Left ventricle myocardium superior (tissue), 1 donor: Measurements from ENCODE around the gene HEYL. TPM values are rescaled to one million over a fixed set of nuclear protein-coding genes. Genes with fewer than 3 reads are reported as not detected.

Experiments
- ATAC-seq: fragments of 200-7000 bp; cut with Tn5 transposase; one replicate; pipeline ENCODE4 v1.9.1; 2020; ENCODE audit warnings: mild to moderate bottlenecking, moderate library complexity
- DNase-seq: peaks from one replicate; pipeline ENCODE4 v3.0.0-alpha.2; 2020
- intact Hi-C: fragments of 100-400 bp; cut with micrococcal nuclease; formaldehyde crosslinking; loops from one replicate; pipeline ENCODE4 v1.11.0; 2022
- long read RNA-seq: library from polyadenylated mRNA; unstranded; transcript quantifications from one replicate; pipeline ENCODE4 v2.0.0, GENCODE V29; 2021
- total RNA-seq: library from RNA; stranded (reverse); fragmentation: NEBNext Ultra II Directional; extraction: Animal tissue kit (Norgen Biotek cat#: 25700); gene quantifications from one replicate; pipeline ENCODE4 v1.2.1, GENCODE V29; 2021
- donor health status: DM: no; HTN: yes; CAD: no; lungs with severe emphysema.

The HEYL gene
- 15.0 TPM for total RNA-seq
- long read RNA-seq, partial matches to known transcripts, result 1 of 27 reads
- long read RNA-seq, other reads (novel, unspliced or antisense), result 23 of 27 reads

DNA sequence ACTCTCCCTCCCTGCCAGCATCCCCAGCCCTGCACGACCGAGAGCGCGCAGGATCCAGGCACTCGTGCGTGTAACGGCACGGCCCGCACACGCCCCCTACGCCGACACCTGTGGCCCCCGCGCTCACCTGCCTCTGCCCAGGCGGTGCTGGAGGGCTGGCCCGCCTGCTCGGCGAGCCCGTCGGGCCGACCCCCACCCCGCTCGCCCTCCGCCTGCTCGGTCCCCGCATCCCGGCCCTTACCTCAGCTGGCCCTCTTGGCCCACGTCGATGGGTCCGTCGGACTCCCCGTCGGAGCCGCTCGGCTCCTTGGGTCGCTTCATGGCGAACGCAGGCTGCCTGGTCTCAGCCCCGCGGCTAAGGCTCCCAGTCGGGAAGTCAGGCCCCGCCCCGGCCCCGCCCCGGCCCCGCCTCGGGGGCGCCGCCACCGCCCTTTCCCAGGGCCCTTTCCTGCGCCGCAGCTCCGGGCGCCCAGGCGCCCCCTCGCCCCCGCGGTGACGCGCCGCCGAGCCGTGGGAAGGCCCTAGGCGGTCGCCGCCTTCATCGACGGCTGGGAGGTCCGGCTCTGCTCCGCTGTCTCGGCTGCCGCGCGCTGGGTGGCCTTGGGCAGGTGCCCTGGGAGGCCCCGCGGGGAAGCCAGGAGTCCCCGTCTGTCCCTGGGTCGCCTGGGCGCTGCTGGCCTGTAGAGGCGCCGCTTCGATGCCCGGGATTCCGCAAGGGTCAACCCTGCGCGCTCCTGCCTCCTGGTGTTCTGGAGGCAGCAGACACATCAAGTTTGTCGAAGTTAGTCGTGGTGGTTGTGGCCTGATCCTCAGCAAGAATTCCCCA lies at the start of gene HEYL:
HEYL (minus strand) TSS at position 339 of the 826 bp plus-strand sequence; CDS start at position 321, 18 bp downstream.
- peak; percentile 90 for ATAC-seq
- DNase-seq, result peak; percentile 92
- intact Hi-C loops, result no loop called here

GRCh38 chr1:39689214-39689613 lies 49.8 kb upstream of the HEYL start:
- peak; percentile 43 for ATAC-seq
- no peak for DNase-seq
- intact Hi-C loops, result no loop called here

DNA sequence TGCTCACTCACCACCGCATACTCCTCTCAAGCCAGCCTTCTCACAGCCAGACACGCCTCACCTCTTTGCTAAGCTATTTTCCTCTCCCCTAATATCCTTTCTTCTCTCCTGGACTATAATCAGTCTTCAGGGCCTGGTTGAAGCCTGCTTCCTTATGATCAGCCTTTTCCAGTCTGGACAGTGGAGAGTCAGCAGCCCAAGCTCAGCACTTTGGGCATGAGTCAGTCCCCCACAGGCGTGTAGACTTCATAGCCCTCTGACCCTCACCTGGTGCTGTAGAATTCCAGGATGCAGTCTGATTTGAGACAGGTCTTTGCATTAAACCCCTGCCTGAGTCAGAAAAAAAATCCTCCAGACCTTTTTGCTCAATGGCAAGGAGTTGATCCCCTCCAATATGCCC lies 49.3 kb upstream of the HEYL start:
- intact Hi-C loops, result no loop called here
- ATAC-seq, result no peak
- DNase-seq, result no peak

GRCh38 chr1:39687243-39687642 lies 47.8 kb upstream of the HEYL start:
- DNase-seq, result no peak
- ATAC-seq, result no peak
- intact Hi-C loops, result no loop called here

DNA sequence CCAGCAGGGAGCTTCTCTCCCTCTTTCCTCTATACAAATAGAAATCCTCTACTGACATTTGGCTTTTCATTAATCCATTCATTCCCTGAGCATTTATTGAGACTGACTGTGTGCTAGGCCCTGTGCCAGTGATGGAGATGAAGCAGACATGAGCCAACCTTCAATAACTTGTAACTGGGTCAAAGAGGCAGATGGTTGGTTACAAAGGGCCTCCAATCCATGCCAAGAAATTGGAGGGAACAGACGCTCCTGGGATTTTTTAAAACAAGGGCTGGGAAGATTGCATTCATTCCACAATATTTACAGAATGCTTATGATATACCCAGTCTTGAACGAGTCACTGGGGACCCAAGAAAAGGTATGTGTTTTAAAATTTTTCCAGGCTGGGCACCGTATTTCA lies 45.6 kb upstream of the HEYL start:
- ATAC-seq, result no peak
- intact Hi-C loops, result no loop called here
- DNase-seq, result no peak

- ATAC-seq, result no peak
- intact Hi-C loops, result no loop called here
- DNase-seq, result no peak
Observed at GRCh38 chr1:39684313-39684664, 44.8 kb upstream of the HEYL start.

DNA sequence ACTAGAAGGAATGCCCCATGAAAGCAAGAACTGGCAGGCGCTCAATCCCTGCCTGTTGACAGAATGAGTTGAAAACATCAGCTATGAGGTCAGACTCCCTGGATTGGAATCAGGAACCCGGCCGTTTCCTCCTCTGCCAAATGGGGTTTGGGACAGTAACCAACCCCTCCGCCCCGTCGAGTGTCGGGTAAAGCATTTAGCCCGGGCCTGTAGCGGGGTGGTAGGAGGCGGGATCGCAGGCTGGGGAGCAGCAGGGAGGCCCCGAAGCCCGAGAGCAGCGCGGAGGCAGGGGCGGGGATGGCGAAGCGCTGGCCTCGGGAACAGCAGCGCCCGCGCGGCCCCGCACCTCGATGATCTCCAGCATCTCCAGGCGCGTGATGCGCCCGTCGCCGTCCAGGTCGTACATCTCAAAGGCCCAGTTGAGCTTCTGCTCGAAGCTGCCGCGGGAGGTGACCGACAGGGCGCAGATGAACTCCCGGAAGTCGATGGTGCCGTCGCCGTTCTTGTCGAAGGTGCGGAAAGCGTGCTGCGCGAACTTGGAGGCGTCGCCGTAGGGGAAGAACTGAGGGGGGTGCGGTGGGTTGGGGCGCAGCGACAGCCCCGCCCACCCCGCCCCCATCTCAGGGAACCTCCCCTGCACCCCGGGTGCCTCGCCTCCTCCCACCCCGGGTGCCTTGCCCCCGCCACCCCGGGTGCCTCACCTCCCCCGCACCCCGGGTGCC lies 44.3 kb upstream of the HEYL start:
- intact Hi-C loops, result no loop called here
- ATAC-seq (peak; percentile 55), DNase-seq (peak; percentile 62)

GRCh38 chr1:39681999-39682398 lies 42.6 kb upstream of the HEYL start:
- DNase-seq, result no peak
- intact Hi-C loops, result no loop called here
- no peak for ATAC-seq

GRCh38 chr1:39681294-39681693 lies 41.9 kb upstream of the HEYL start:
- no peak for DNase-seq
- intact Hi-C loops, result no loop called here
- no peak for ATAC-seq

- no peak for DNase-seq
- no peak for ATAC-seq
- intact Hi-C loops, result no loop called here
Observed at GRCh38 chr1:39680751-39681150, 41.3 kb upstream of the HEYL start.

GRCh38 chr1:39679821-39680220 lies 40.4 kb upstream of the HEYL start:
- intact Hi-C loops, result no loop called here
- DNase-seq (no peak), ATAC-seq (no peak)

- ATAC-seq, result no peak
- no peak for DNase-seq
- intact Hi-C loops, result no loop called here
Observed at GRCh38 chr1:39678889-39679288, 39.4 kb upstream of the HEYL start.

GRCh38 chr1:39677645-39678044 lies 38.2 kb upstream of the HEYL start:
- ATAC-seq (no peak), DNase-seq (no peak)
- intact Hi-C loops, result no loop called here

DNA sequence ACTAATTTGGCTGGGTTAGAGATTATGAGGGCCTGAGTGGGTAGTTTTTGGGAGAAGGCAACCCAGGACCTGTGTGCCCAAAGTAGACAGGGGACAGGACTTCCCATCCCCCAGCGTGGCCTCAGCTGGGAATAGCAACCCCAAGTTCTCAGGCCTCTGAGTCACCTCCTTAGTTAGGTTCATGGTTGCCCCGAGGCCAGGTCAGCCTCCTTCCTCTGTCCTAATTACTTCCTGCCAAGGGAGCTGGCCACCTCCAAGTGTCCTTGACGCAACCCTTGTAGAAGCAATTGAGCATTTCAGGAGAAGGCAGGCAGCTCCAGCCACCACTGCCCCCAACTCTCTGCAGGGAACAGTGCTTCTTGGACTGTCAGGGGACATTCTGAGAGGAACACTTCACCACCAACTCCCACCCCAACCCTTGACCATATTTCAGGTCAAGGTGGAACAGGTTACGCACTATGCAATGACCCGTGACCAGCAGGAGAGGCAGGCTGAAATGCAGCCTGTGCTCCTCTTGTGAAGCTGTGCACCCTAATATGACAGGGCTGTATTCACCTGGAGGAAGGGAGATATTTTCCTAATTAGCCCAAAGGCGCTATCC lies 37.6 kb upstream of the HEYL start:
- DNase-seq (no peak), ATAC-seq (no peak)
- intact Hi-C loops, result no loop called here

GRCh38 chr1:39675220-39675619 lies 35.8 kb upstream of the HEYL start:
- intact Hi-C loops, result no loop called here
- no peak for ATAC-seq
- no peak for DNase-seq

DNA sequence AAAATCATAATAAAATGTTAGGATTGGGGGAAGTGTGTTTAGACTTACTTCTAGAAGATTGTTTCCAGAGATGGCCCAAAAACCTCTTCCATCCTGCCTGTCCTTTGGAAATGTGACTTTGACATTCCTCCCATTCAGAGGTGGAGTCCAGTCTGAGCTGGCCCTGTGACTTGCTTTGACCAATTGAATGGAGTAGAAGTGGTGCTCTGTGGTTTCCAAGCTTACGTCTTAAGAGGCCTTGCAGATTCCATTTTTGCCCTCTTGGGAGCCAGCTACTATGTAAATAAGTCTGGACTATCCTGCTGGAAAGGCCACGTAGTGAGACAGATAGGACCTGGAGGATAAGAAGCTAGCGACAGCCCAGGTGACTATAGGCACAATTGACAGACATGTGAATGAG lies 33.8 kb upstream of the HEYL start:
- intact Hi-C loops, result no loop called here

GRCh38 chr1:39672551-39672947 lies 33.1 kb upstream of the HEYL start:
- intact Hi-C loops, result no loop called here
- peak; percentile 10 for ATAC-seq

More for the DNA sequence above, 33.8 kb upstream of the HEYL start:
- ATAC-seq, result no peak
- no peak for DNase-seq

DNA sequence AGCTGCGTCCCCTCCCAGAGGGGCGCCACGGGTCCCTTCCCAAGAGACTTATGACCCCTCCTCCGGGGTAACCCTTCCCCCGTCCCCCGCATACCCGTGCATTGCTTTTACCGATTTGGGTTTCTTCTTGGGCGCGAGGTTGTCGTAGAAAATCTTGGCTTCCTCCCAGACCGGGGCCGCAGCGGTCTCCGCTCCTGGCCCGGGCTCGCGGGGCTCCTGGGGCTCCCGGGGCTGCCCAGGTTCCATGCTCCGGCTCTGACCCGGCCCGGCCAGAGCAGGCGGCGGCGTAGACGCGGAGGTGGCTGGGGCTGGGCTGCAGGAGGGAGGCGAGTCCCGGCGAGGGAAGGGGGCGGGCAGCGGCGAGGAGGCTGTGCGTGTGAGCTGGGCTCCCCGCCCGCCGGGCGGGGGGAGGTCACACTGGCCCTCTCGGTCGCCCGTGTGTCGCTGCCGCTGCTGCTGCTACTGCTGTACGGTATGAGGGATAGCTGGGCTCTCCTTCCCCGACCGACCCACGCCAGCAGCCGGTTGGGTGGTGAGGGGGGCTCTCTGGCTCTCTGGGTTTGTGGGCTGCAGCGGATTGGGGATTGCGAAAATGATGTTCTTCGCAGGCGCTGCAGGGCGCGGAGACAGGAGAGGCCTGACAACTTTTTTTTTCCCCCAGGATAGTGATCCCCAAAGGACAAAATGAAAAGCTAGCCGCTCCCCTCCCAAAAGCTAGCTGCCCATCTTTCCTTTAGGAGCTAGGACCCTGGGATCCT lies 32.5 kb upstream of the HEYL start, which contains the start of gene NT5C1A:
NT5C1A (minus strand) TSS at position 315 of the 758 bp plus-strand sequence; CDS start at position 246, 69 bp downstream.
- intact Hi-C loops, result no loop called here
- ATAC-seq, result peak; percentile 88
- DNase-seq, result peak; percentile 83

More at GRCh38 chr1:39672551-39672947, 33.1 kb upstream of the HEYL start:
- no peak for DNase-seq

- peak; percentile 88 for ATAC-seq
- intact Hi-C loops, result no loop called here
- DNase-seq, result peak; percentile 92
Observed at GRCh38 chr1:39671433-39671792, 32.0 kb upstream of the HEYL start.
